Sigmoid colon (tissue), 4 donors: ENCODE data around the gene MYRFL.

Experiments used
- CTCF ChIP-seq, 4 experiments: fragments of 450-650 bp in 3 of 4; fragments of 200-600 bp in 1 of 4; IDR thresholded peaks; one replicate each; pipeline ENCODE4 v1.5.1; 2016 to 2019; ENCODE audit warnings: antibody characterized with exemption in 4 of 4, mild to moderate bottlenecking in 3 of 4, moderate library complexity in 2 of 4
- EP300 ChIP-seq, 4 donors: sonication (generic); formaldehyde crosslinking; IDR thresholded peaks; one replicate each; pipeline ENCODE4 v1.6.1; 2017; ENCODE audit warnings: antibody characterized with exemption in 4 of 4
- POLR2A ChIP-seq, 2 donors: fragments of 450-650 bp; IDR thresholded peaks; one replicate each; pipeline ENCODE4 v1.6.1; 2016; ENCODE audit warnings: antibody characterized with exemption in 2 of 2, mild to moderate bottlenecking in 2 of 2, moderate library complexity in 2 of 2

- no peak for TF ChIP-seq CTCF (IDR thresholded peaks at IDR 0.05)
- no peak for TF ChIP-seq EP300 (IDR thresholded peaks at IDR 0.05)
- TF ChIP-seq POLR2A (IDR thresholded peaks at IDR 0.05) = no peak
These were observed 171.2 kb downstream of the MYRFL start for GRCh38 chr12:69996241-69996640.
